Panc1 (cell line): Measurements from ENCODE around the gene RBCK1. TPM values are rescaled to one million over a fixed set of nuclear protein-coding genes. Genes with fewer than 3 reads are reported as not detected.
A peak's percentile ranks its signal among the peaks of the same experiment; 100 is the strongest.
"Not testable (repeated sequence)": the region's sequence is repeated elsewhere in the genome, so short reads cannot be mapped to it uniquely, and the experiment has no call there.

Experiments used
- ATAC-seq: fragments of 200-7000 bp; cut with Tn5 transposase; 2 replicates; pipeline ENCODE4 v1.9.1; 2020; ENCODE audit warnings: mild to moderate bottlenecking, moderate library complexity
- BruUV-seq: library from RNA; stranded (reverse); fragments of 400-500 nt; replicated peaks from 2 replicates; lab custom pipeline; 2021; lab: Mats Ljungman, UMichigan
- CTCF ChIA-PET: fragments of 300-600 bp; sonication (Branson Sonifier 250); formaldehyde crosslinking; loops from one replicate; lab custom pipeline; 2022; ENCODE audit warnings: antibody characterized with exemption; lab: Charles Lee
- POLR2A ChIA-PET: fragments of 300-600 bp; sonication (Branson Sonifier 250); formaldehyde crosslinking; loops from one replicate; lab custom pipeline; 2022; ENCODE audit warnings: antibody characterized with exemption; lab: Charles Lee
- DNase-seq: peaks from one replicate; pipeline ENCODE4 v3.0.0-alpha.2; 2010; ENCODE audit warnings: low read depth, low spot score
- H3K27ac ChIP-seq: 2 replicates; pipeline ENCODE4 v1.5.1; 2011; ENCODE audit warnings: mild to moderate bottlenecking, low read length, inconsistent platforms
- H3K27me3 ChIP-seq: fragments of 200-500 bp; sonication (Bioruptor generic); 2 replicates; pipeline ENCODE4 v1.6.0; 2014; ENCODE audit warnings: low read length, inconsistent platforms; ENCODE audit not compliant: control insufficient read depth, insufficient read depth
- H3K36me3 ChIP-seq: fragments of 200-500 bp; sonication (Bioruptor generic); 2 replicates; pipeline ENCODE4 v1.5.1; 2014; ENCODE audit warnings: inconsistent platforms, mild to moderate bottlenecking, low read length, moderate library complexity; ENCODE audit not compliant: control insufficient read depth, insufficient read depth
- H3K4me1 ChIP-seq: 2 replicates; pipeline ENCODE4 v1.5.1; 2011; ENCODE audit warnings: inconsistent platforms, mild to moderate bottlenecking, low read length, moderate library complexity; ENCODE audit not compliant: control insufficient read depth, insufficient read depth
- H3K4me3 ChIP-seq, 2 experiments: 2 replicates each; pipeline ENCODE4 v1.5.1; 2011 to 2012; ENCODE audit warnings: low read depth in 2 of 2, low read length in 2 of 2, mild to moderate bottlenecking in 2 of 2, inconsistent platforms in 1 of 2, moderate library complexity in 1 of 2
- H3K9me3 ChIP-seq: fragments of 200-500 bp; sonication (Bioruptor generic); 2 replicates; pipeline ENCODE4 v1.5.1; 2014; ENCODE audit warnings: low read depth, mild to moderate bottlenecking, inconsistent platforms, low read length, moderate library complexity; ENCODE audit not compliant: control insufficient read depth, insufficient read depth
- CTCF ChIP-seq: fragments of 450-650 bp; IDR thresholded peaks from 2 replicates; pipeline ENCODE4 v1.5.1; 2017; ENCODE audit warnings: mild to moderate bottlenecking
- POLR2AphosphoS5 ChIP-seq: IDR thresholded peaks from 2 replicates; pipeline ENCODE4 v1.6.1; 2012; ENCODE audit warnings: mild to moderate bottlenecking, low read depth, low read length, moderate library complexity
- REST ChIP-seq, 2 experiments: IDR thresholded peaks; 2 replicates each; pipeline ENCODE4 v1.6.1; 2011 to 2012; ENCODE audit warnings: low read depth in 2 of 2, control low read depth in 1 of 2, low read length in 1 of 2, mild to moderate bottlenecking in 1 of 2, moderate library complexity in 1 of 2; ENCODE audit not compliant: insufficient read depth in 1 of 2
- SIN3A ChIP-seq: IDR thresholded peaks from 2 replicates; pipeline ENCODE4 v1.6.1; 2012; ENCODE audit warnings: low read depth, mild to moderate bottlenecking, low read length, moderate library complexity, borderline replicate concordance; ENCODE audit not compliant: insufficient read depth
- TCF7L2 ChIP-seq: IDR thresholded peaks from 2 replicates; pipeline ENCODE4 v1.6.1; 2011; ENCODE audit warnings: mild to moderate bottlenecking, low read depth, low read length, inconsistent platforms
- in situ Hi-C: cut with HindIII; loops from 2 replicates; pipeline ENCODE4 v1.10.0; 2016; ENCODE audit warnings: low sequenced_read_pairs, low pct_unique_long_range_greater_than_20kb
- intact Hi-C: fragments of 100-400 bp; cut with micrococcal nuclease; formaldehyde crosslinking; loops from one replicate; pipeline ENCODE4 v1.10.0; 2022; ENCODE audit not compliant: unreplicated experiment
- total RNA-seq: library from RNA; stranded (reverse); gene quantifications from one replicate; pipeline ENCODE4 v1.2.1, GENCODE V29; 2021; ENCODE audit not compliant: unreplicated experiment

RBCK1 gene
- total RNA-seq, 1 experiment from 2014 or later, result 97.1 TPM

GRCh38 chr20:371755-372542, 36.1 kb upstream of the RBCK1 start:
- ChIA-PET CTCF (interaction anchor here (0.8 kb wide), 2 partner anchors 10 to 60 kb away, joined by 3 to 4 read pairs; no protein-coding TSS in a partner anchor), POLR2A (interaction anchor here (0.6 kb wide), 1 partner anchor 16 kb away, joined by 9 read pairs; no protein-coding TSS in a partner anchor)
- Histone ChIP-seq H3K9me3 (no peaks in the 10 kb centered on the region), H3K36me3 (no peaks in the 10 kb centered on the region), H3K4me3 (no peak overlapping the region), H3K27ac (peak overlapping the region; percentile 70; the same call in 1 of the 2 replicates), H3K4me1 (peaks cover 6% of the 10 kb centered on the region; the same call in 1 of the 2 replicates), H3K27me3 (no peaks in the 10 kb centered on the region)
- BruUV-seq, result no TSS peak
- TF ChIP-seq POLR2AphosphoS5 (no peak), TCF7L2 (no peak)
- ATAC-seq, result no peak
- intact Hi-C loops, result no loop called here
- no peak for DNase-seq
- in situ Hi-C loops, result no loop called here

GRCh38 chr20:372543-373082, 35.5 kb upstream of the RBCK1 start:
- CTCF ChIA-PET, result interaction anchor here (0.8 kb wide), 1 partner anchor 11 kb away, joined by 4 read pairs; no protein-coding TSS in a partner anchor
- DNase-seq, BruUV-seq, H3K27me3 ChIP-seq, H3K4me1 ChIP-seq, ATAC-seq, in situ Hi-C loops, H3K9me3 ChIP-seq, H3K4me3 ChIP-seq, intact Hi-C loops, POLR2A ChIA-PET, H3K36me3 ChIP-seq: not testable (repeated sequence)
- peak overlapping the region; percentile 70; the same call in 1 of the 2 replicates for H3K27ac ChIP-seq

- peaks cover 8% of the 10 kb centered on the region; the same call in 1 of the 2 replicates for H3K4me1 ChIP-seq
- ChIA-PET CTCF (no interaction called here), POLR2A (no interaction called here)
- DNase-seq, result no peak
- intact Hi-C loops (no loop called here), in situ Hi-C loops (no loop called here)
- TF ChIP-seq CTCF (no peak), TCF7L2 (no peak), SIN3A (no peak), REST (IDR thresholded peaks at IDR 0.05; ENCODE audit: insufficient read depth in 1 of 2, low read depth in 2 of 2, low read length in 1 of 2) (no peak), POLR2AphosphoS5 (no peak)
- H3K27me3 ChIP-seq, result no peaks in the 10 kb centered on the region
- BruUV-seq, result no TSS peak
- H3K36me3 ChIP-seq, result no peaks in the 10 kb centered on the region
- H3K27ac ChIP-seq, result peak overlapping the region; percentile 62; the same call in 1 of the 2 replicates
- no peaks in the 10 kb centered on the region for H3K9me3 ChIP-seq
- H3K4me3 ChIP-seq, result no peak overlapping the region
- ATAC-seq, result no peak; the same call in 1 of the 2 replicates
Measured at GRCh38 chr20:373171-373890, 34.8 kb upstream of the RBCK1 start.
